Neutrophil (primary cell): ENCODE measurements around the gene GGNBP2.

Experiments used
- H3K27ac ChIP-seq: fragments of 200-600 bp; sonication (generic); 2 replicates; pipeline ENCODE4 v1.5.1; 2016; ENCODE audit warnings: mild to moderate bottlenecking, moderate library complexity
- H3K27me3 ChIP-seq: fragments of 200-600 bp; sonication (generic); 2 replicates; pipeline ENCODE4 v1.6.0; 2016; ENCODE audit warnings: mild to moderate bottlenecking
- H3K36me3 ChIP-seq: fragments of 200-600 bp; sonication (generic); 2 replicates; pipeline ENCODE4 v1.5.1; 2017
- H3K4me1 ChIP-seq, 2 experiments: fragments of 200-600 bp in 1 of 2; sonication (generic) in 1 of 2; 1 replicate in 1 of 2; 2 replicates in 1 of 2; pipeline versions ENCODE4 v1.5.1 to v1.6.1; 2013 to 2016; ENCODE audit warnings: low read depth in 1 of 2, low read length in 1 of 2, mild to moderate bottlenecking in 1 of 2, moderate library complexity in 1 of 2; ENCODE audit not compliant: control insufficient read depth in 1 of 2, insufficient read depth in 1 of 2
- H3K4me3 ChIP-seq, 2 experiments: fragments of 200-600 bp in 1 of 2; sonication (generic) in 1 of 2; 1 replicate in 1 of 2; 2 replicates in 1 of 2; pipeline ENCODE4 v1.5.1; 2013 to 2016; ENCODE audit warnings: low read depth in 1 of 2, low read length in 1 of 2, mild to moderate bottlenecking in 1 of 2, moderate library complexity in 1 of 2
- H3K9me3 ChIP-seq: fragments of 200-600 bp; sonication (generic); 2 replicates; pipeline ENCODE4 v1.5.1; 2016
- CTCF ChIP-seq: fragments of 200-600 bp; sonication (generic); IDR thresholded peaks from 2 replicates; pipeline ENCODE4 v1.5.1; 2016; ENCODE audit warnings: antibody characterized with exemption

Gene GGNBP2

GRCh38 chr17:36576793-36577192, 32.1 kb downstream of the GGNBP2 start:
- TF ChIP-seq CTCF = no peak
- Histone ChIP-seq H3K27ac (no peak overlapping the region), H3K4me1 (no peaks in the 10 kb centered on the region), H3K36me3 (peaks cover 77% of the 10 kb centered on the region), H3K9me3 (no peaks in the 10 kb centered on the region), H3K4me3 (no peak overlapping the region), H3K27me3 (no peaks in the 10 kb centered on the region)

DNA sequence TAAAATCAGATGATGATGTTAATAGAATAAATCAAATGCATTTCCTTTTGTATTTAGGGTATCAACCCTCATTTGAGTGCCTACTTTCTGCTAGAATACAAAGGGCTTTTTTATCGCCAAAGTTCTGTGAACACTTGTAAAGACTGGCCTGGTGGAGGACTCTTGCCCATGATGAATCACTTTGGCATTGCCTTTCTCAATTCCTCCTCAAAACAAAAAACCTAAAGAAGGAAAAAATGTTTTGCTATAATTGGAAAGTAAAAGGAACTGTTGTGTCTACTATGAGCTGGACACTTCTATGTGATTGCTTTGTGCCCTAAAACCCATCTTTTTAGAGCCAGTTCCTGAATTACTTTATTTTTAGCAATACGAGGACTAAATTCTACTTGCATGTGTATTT, 34.0 kb downstream of the GGNBP2 start:
- Histone ChIP-seq H3K4me1 (no peaks in the 10 kb centered on the region), H3K4me3 (no peak overlapping the region), H3K9me3 (no peaks in the 10 kb centered on the region), H3K27ac (no peak overlapping the region), H3K27me3 (no peaks in the 10 kb centered on the region), H3K36me3 (peaks cover 79% of the 10 kb centered on the region)
- no peak for TF ChIP-seq CTCF

DNA sequence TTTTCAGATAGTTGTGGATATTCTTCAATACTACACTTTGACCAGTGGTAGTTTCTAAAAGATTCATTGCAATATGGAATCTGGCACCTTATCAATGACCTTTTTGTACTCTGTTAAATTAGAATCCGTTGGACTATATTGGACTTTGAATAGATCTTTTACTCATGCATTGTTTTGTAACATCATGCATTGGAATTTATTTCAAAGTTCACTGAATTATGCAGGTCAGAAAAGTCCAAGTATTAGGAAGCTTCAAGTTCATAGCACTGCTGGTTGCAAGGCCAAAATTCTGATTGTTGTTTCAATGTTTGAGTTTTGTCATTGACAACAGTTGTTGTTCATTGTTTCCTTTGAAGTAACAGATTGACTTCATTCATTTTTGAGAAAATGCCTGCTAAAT, 39.1 kb downstream of the GGNBP2 start:
- Histone ChIP-seq H3K36me3 (peaks cover 99% of the 10 kb centered on the region), H3K9me3 (no peaks in the 10 kb centered on the region), H3K27me3 (no peaks in the 10 kb centered on the region), H3K4me1 (no peaks in the 10 kb centered on the region), H3K4me3 (no peak overlapping the region), H3K27ac (no peak overlapping the region)
- TF ChIP-seq CTCF = no peak

- Histone ChIP-seq H3K27ac (no peak overlapping the region), H3K9me3 (no peaks in the 10 kb centered on the region), H3K4me3 (no peak overlapping the region), H3K27me3 (no peaks in the 10 kb centered on the region), H3K4me1 (peaks cover 2 to 5% of the 10 kb centered on the region in 2 experiments), H3K36me3 (peaks cover 99% of the 10 kb centered on the region)
- TF ChIP-seq CTCF = no peak
Observed at GRCh38 chr17:36586138-36586537, 41.4 kb downstream of the GGNBP2 start.

- Histone ChIP-seq H3K4me1 (peaks cover 9 to 17% of the 10 kb centered on the region in 2 experiments), H3K9me3 (no peaks in the 10 kb centered on the region), H3K27me3 (peaks cover 29% of the 10 kb centered on the region), H3K27ac (no peak overlapping the region), H3K36me3 (peaks cover 61% of the 10 kb centered on the region), H3K4me3 (no peak overlapping the region)
- no peak for TF ChIP-seq CTCF
Observed at GRCh38 chr17:36590082-36590481, 45.4 kb downstream of the GGNBP2 start.
